ENCODE data around the gene SPOCK1.
"Not testable (repeated sequence)": the region's sequence is repeated elsewhere in the genome, so short reads cannot be mapped to it uniquely, and the experiment has no call there.

SPOCK1 gene

DNA sequence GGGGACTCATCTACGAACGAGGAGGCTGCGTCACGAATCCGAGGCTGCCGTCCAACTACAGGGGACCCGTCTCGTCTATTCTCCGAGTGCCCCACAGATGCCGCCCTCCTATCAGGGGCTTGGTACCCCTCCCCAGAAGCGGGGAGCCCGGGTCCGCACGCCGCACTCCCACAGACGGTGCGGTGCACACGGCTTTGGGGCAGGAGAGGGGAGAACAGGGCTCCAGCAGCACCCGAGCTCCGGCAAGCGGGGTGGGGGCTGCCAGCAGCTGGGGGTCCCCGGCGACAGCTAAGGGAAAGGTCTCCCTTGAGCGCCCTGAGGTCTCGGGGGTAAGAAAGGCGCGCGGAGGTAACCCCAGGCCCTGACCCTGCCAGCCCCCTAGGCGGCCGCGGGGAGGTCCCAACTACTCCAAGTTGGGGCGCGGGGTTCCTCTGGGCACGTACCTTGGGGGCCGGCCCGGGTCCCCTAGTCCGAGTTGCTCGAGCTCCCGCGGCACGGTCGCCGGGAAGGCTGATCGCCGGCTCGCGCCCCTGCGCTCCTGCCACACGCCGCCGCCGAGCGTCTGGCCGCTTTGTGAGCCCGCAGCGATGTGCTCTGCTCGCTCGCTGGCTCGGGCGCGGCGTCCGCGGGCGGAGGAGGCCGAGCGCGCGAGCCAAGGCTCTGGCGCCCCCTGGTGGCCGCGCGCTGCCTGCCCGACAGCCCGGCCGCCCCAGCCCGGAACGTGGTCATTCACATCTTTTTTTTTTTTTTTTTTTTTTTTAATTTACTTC lies at the start of gene SPOCK1:
SPOCK1 (minus strand) TSS at position 591 of the 770 bp plus-strand sequence.
- no peak for DNase-seq (ENCODE audit: low read depth)

DNA sequence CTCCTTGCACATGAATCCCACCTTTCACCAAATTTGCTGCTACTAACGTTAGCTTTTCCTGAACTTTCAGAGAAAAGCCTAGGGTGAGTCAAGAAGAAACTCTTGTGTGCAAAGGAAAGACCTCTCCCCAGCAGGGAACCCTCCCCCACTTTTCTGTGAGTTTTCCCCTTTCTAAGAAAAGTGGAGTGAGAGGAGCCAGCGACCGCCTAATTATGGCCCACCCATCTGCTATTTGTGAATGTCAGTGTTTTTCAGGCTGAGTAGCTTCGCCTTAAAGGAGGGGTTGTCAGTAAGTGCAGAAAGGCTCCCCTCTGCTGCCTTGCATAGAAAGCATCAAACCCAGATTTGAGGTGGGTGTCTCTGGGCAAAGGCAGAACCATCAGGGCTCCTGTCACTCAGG lies 46.8 kb upstream of the SPOCK1 start:
- DNase-seq (ENCODE audit: low read depth), result no peak

DNA sequence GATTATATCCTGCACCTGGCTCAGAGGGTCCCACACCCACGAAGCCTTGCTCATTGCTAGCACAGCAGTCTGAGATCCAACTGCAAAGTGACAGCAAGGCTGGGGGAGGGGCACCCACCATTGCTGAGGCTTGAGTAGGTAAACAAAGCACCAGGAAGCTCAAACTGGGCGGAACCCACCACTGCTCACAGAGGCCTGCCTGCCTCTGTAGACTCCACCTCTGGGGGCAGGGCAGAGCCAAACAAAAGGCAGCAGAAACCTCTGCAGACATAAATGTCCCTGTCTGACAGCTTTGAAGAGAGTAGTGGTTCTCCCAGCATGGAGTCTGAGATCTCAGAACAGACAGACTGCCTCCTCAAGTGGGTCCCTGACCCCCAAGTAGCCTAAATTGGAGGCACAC lies 36.3 kb upstream of the SPOCK1 start:
- not testable (repeated sequence) for DNase-seq (ENCODE audit: low read depth)

DNA sequence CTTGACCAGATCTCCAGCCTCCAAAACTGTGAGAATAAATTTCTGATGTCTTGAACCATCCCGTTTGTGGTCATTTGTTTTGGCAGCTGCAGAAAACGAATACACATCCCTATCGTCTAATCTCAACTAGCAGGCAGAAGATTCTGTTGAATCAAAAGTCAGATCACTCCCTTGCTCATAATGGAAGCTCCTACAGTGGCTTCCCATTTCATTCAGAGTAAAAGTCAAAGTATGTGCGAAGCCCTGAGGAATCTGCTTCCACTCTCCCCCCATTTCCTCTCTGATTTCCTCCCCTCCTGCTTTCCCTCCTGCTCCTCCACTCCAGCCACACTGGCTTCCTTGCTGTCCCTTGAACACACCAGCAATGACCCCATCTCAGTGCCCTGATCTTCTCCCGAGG lies 34.8 kb upstream of the SPOCK1 start:
- DNase-seq (ENCODE audit: low read depth), result no peak

DNA sequence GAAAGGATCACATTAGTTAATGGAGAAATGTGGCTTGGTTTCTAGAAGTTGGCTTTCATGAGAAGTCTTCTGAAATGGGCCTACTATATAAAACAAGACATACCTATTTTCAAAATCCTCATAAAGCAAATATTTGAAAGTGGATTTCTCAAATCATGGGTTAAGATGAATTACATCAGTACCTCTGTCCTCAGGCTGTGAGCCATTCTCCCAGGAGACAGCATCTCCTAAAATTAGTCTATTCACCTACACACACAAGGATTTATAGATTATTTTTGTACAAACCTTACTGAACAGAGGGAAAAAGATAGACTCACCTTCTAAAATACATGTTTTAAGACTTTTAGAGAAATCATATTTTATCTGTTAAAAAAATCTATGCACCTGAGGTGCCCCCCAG lies 32.1 kb upstream of the SPOCK1 start:
- DNase-seq (ENCODE audit: low read depth), result no peak

DNA sequence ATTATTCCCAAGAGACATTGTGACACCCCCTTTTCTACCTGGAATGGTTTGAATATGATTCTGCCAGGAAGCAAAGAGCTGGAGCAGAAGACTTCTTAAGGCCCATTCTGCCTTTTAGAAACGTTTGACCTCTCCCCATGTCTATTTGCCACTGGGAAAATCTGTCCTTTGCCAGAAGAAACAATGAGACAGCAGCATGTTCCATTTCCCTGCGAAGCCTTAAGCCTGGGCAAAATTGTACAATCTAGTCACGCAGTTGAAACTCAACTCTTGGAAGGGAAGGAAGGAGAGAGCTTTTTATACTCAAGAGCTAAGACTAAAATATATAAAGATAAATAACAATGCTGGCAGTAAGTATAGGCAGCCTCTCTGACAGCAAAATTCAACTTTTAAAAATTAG lies 22.1 kb upstream of the SPOCK1 start:
- no peak for DNase-seq (ENCODE audit: low read depth)

DNA sequence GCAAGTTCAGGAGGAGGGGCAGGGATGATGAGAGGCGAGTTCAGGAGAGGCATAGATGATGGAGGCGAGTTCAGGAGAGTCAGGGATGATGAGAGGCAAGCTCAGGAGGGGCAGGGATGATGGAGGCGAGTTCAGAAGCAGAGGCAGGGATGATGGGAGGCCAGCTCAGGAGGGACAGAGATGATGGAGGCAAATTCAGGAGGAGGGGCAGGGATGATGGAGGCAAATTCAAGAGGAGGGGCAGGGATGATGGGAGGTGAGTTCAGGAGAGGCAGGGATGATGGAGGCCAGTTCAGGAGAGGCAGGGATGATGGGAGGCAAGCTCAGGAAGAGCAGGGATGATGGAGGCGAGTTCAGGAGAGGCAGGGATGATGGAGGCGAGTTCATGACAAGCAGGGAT lies 17.8 kb upstream of the SPOCK1 start:
- no peak for DNase-seq (ENCODE audit: low read depth)

DNA sequence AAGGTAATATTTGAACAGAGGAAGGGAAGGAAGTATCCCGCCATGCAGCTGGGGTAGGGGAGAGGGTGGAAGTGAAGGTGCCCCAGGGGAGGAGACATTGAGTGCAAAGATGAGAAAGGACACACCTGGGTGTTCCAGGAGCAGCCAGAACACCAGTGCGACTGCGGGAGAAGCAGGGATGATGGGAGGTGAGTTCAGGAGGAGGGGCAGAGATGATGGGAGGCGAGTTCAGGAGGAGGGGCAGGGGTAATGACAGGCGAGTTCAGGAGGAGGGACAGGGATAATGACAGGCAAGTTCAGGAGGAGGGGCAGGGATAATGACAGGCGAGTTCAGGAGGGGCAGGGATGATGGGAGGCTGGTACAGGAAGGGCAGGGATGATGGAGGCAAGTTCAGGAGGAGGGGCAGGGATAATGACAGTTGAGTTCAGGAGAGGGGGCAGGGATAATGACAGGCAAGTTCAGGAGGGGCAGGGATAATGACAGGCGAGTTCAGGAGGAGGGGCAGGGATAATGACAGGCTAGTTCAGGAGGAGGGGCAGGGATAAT lies 17.2 kb upstream of the SPOCK1 start:
- DNase-seq (ENCODE audit: low read depth), result no peak

DNA sequence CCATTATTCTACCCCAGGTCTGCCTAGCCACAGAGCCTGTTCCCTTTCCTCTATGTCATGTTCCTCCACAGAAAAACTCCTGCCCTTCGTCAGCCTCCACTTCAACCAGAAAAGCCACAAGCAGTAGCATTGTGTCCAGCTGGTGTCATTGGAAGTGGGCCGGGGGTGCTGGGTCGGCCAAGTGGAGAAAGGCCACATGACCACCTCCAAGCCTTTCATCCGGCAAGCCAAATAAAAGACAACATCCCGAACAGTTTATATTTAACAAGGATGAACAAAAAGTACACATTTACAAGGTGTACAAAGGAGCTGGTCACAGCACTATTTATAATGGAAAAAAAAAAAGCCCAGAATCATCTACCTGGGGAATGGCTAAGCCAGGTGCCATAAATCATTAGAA lies 16.1 kb upstream of the SPOCK1 start:
- DNase-seq (ENCODE audit: low read depth), result no peak

DNA sequence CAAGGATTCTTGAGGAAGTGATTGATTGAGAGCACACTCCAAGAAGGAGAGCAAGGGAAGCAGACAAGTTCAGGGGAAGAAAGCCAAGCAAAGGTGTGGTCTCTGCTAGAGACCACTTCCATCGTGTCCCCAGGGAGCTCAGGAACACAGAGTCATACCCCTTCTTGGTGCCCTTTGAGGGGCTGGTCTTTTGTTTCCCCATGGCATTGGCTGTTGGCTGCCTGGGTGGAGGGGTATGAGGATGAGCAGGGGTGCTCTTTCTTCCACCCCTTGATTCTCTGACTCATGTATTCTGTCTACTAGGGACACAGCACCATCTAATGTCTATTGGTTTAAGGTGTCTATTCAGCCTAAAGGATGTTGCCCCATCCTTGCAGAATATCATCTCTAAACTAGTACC lies 11.5 kb upstream of the SPOCK1 start:
- DNase-seq (ENCODE audit: low read depth), result no peak

DNA sequence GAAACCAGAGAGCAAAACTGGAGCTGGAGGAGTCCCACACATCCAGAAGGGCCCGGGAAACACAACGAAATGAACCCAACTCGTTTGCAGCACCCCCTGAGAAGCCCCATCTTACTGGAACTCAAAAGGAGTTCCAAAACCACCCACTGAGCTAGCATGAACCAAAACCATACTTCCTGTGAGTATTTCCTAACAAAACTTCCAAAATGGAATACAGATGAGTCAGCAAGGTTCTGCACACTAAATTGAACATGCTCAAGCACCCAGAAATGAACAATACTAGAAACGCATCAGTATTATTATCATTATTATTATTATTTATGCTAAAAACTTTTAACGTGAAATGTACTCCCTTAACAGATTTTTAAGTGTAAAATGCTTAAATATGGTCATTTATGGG lies 8.0 kb upstream of the SPOCK1 start:
- DNase-seq (ENCODE audit: low read depth), result no peak

DNA sequence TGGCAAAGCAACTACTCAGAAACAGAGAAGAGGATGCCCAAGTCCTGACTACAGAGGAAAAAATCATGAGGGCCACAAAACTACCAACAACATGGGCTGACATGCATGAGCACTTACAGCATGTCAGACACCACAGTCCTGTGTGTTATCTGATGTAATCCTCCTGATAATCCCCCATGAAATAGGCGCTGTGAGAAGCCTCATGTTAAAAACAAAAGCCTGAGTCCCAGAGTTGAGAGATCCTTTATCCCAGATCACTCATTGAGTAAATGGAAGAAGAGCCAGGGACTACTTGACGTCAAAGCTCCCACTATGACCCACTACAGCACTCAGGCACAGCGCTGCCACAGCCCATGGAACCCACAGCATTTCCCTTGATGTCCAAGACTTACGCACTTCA lies 7.2 kb upstream of the SPOCK1 start:
- DNase-seq (ENCODE audit: low read depth), result no peak

DNA sequence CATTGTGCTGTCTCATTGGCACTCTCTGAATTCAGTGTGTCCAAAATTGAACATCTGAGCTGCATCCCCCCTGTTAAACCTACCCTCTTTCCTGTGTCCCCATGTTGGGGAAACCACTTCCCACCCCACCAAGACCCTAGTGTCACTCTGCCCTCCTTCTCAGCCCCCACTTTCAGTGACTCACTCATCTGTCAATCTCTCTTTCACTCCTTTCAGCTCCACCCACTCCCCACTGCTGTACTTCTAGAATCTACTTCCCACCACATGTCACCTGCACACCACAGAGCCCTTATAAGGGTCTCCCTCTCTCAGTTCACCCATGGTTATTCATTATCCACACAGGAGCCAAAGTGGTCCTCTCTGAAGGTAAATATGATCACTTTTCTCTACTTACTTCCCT lies 5.8 kb upstream of the SPOCK1 start:
- no peak for DNase-seq (ENCODE audit: low read depth)

DNA sequence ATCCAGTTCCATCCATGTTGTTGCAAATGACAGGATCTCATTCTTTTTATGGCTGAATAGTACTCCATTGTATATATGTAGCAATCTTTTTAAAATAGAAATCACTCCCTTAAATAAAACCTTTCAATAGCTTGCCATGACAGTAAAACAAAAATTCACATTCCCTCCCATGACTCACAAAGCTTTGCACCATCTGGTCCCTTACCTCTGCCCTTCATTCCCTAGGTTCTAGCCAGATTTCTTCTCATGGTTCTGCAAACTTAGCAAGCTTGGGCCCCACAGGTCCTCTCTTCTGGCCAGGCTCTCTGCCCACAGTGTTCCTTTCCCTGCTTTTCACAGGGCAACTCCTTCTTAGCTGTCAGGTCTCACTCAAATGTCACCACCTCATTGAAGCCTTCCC lies 4.3 kb upstream of the SPOCK1 start:
- DNase-seq (ENCODE audit: low read depth), result no peak

DNA sequence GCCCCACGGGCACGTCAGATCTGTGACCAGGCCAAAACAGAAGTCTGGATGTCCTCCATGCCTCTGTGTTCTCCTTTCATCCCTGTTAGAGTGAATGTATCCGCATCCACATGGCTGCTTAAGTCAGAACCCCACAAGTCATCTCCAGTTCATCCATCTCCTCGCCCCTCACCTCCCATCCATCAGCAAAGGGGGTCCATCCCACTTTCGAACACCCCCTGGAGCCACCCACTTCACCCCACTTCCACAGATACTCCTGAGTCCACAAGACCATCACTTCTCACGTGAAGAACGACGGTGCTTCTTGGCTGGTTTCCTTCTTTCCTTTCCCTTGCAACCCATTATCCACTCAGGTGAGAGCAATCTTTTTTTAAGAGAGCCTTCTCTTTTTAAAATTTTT lies 3.5 kb upstream of the SPOCK1 start:
- no peak for DNase-seq (ENCODE audit: low read depth)

DNA sequence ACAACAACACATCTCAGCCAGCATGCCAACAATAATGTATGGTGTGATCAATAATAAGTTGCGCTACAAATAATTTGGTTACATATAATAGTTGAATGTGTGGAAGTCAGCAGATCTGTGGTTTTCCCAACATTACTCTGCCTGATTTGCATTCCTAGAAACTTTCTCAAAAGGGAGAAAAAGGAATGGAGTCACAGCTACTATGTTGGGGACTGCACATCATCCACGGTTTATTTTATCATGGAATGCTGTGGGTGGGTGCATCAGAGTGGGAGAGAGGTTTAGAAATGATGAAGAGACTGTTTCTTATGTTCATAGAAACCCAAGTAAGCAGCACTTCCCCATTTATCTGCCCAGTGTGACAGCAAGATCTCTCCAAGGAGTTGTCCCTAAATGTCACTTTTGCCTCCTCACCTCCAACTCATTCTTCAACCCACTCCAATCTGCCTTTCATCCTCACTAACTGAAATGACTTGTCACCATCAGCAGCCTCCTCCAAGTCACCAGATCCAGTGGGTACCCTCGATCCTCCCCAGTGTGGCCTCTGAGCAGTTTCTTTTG lies 2.8 kb upstream of the SPOCK1 start:
- DNase-seq (ENCODE audit: low read depth), result no peak

DNA sequence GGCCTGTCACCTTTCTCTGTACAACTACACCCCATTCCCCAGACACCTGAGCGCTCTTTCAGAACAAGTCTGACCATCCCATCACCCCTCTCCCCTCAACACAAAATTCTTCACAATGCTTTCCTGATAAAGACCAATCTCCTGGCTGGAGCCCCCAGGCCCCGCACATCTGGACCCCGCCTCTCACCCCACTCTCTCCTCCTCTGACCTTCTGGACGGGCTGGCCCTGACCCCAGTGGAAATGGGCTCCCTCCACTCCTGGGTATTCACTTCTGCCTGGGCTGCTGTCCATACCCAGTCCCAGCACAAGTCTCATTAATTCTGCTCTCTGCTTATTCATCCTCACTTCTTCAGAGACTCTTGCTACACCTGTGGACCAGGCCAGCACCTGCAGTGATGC lies 2.1 kb upstream of the SPOCK1 start:
- no peak for DNase-seq (ENCODE audit: low read depth)

DNA sequence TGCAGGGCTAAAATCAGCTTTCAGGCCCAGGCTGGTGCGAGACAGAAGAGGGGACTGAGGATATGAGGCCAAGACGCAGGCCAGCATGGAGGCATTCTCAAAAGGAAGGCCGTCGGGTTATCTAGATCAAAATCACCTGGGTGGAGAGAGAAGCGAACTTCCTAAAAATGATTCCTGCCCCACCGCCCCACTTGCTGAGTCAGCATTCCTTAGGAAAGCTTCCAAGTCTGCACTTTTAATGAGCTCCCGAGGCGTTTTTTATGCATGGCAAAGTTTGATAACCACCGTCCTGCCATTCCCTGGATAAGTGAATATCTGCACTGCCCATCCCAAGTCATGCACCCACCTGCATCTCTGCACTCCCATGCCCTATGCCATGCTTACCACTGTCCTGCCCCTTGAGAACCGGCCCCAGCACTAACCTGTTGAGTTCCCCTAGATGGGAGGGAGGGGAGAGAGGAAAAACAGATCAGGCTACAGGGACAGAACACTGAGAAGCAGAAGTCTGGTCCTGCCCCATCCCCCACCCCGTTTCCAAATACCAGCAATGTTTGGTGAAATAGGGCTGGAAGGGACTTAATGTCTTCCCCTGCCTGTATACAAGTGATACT lies 1.6 kb upstream of the SPOCK1 start:
- no peak for DNase-seq (ENCODE audit: low read depth)

DNA sequence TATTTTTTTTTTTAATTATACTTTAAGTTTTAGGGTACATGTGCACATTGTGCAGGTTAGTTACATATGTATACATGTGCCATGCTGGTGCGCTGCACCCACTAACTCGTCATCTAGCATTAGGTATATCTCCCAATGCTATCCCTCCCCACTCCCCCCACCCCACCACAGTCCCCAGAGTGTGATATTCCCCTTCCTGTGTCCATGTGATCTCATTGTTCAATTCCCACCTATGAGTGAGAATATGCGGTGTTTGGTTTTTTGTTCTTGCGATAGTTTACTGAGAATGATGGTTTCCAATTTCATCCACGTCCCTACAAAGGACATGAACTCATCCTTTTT lies 351 bp upstream of the SPOCK1 start:
- DNase-seq (ENCODE audit: low read depth), result not testable (repeated sequence)

DNA sequence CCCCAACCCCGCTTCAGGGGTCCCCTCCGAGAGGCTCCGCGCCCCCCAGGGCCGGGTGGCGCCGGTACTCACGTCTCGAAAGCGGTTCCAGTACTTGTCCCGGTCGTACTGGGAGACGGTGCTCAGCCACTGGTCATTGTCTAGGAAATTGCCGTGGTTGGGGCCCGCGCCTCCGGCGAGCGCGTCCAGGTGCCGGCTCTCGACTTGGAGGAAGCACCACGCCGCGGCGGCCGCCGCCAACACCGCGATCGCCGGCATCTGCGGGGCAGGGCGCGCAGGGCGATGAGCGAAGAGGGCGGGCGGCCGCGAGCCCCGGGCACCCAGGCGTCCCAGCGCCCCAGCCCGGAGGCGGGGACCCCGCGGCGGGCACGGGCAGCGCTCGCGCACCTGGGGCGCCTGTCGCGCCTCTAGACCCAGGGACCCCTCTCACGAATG lies 808 bp downstream of the SPOCK1 start:
- no peak for DNase-seq (ENCODE audit: low read depth)

DNA sequence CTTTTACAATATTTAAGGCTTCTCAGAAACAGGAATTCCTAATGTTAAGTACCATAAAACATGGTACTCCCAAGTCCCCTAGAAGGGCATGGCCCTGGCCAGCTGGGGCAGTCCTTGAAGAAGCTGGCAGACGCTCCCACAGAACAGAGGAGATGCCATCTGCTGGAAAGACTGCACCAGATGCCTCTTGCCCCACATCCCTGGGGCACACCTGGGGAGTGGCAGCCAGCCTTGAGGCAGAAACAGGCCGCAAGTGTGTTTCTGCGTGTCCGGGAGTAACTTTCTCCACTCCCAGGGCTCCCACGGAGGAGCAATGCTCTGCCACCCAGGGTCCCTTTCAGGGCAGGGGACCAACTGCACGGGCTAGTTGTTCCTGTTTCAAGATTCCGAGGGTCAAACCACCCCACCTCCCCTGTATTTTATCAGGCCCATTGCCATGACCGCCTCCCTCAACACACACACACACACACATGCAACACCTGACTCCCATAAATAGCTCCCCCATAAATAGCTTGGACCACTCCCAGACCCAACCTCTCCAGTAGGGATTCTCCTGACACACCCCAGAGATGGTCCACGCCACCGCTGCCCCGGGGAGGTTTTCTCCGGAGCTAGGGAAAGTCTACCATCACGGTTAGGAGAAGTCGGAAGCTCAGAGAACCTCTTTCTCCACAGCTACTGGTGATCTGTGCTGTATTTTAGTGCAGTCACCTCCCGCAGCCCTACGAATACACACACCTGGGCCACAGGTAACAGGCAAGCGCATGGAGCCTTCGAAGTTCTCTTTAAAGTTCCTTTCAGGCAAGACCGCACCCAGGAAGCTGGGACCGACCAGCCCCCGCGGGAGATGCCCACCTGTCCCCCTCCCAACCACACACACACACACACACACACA lies 1.5 kb downstream of the SPOCK1 start:
- no peak for DNase-seq (ENCODE audit: low read depth)

DNA sequence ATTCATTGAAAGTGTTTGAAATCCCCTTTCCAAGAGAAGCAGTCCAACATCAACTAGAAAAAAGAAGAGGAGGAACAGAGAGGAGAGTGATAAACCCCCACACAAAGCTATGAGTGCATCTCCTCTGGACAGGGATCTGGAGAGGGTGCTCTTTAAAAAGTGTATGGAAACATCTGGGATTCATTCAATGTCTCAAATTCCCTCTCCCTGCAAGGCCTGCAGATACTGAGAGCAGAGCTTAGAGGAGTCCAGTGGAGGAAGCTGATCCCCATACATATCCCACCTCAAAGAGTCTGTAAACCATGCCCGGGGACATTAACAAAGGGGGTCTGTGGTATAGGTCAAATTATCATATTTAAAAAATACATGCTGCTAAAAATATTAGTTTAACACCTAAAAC lies 2.2 kb downstream of the SPOCK1 start:
- no peak for DNase-seq (ENCODE audit: low read depth)

DNA sequence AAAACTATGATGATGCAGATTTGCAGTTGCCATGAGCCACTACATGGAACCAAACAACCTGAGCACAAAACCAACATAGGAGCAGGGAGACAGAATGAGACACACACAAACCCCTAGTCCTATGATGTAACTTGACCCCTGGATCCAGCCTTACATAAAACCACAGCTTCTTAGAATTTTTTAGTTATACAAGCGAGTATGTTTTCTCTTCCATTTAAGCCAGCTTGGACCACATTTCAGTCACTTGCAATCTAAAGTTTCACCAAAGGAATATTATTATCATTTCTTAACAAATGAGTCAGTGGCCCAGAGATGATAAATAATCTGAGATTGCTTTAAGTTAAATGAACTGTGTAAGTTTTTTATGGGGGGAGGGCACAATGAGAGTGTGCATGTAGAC lies 6.8 kb downstream of the SPOCK1 start:
- DNase-seq (ENCODE audit: low read depth), result no peak

All from stimulated activated CD8-positive, alpha-beta memory T cell treated with anti-CD3 and anti-CD28 coated beads, Interleukin-12 subunit alpha, Interleukin-12 subunit beta, amount 100 ng/mL, for 1 hour (primary cell).